ENCODE data around the gene BAD.

- TF ChIP-seq CTCF (conservative IDR thresholded peaks at IDR 0.05; ENCODE audit: low read depth, low read length) (no peak), EZH2 (IDR thresholded peaks at IDR 0.05; ENCODE audit: borderline replicate concordance, low read depth, low read length, poor library complexity, severe bottlenecking) (no peak)
Measured at GRCh38 chr11:64276653-64277431, 7.6 kb downstream of the BAD start.
